Gastroesophageal sphincter (tissue), 4 donors: ENCODE data around the gene MLLT6. TPM values are rescaled to one million over a fixed set of nuclear protein-coding genes. Genes with fewer than 3 reads are reported as not detected.

Experiments
- ATAC-seq: fragments of 150-250 bp; one replicate; pipeline ENCODE4 v1.9.1; 2016; ENCODE audit warnings: mild to moderate bottlenecking, moderate library complexity
- H3K27ac ChIP-seq, 4 donors: fragments of 200-600 bp; sonication (generic) in 3 of 4; 1 replicate in 3 of 4; 2 replicates in 1 of 4; pipeline ENCODE4 v1.5.1; 2016 to 2019
- H3K27me3 ChIP-seq: fragments of 200-600 bp; sonication (generic); one replicate; pipeline ENCODE4 v1.5.1; 2019
- H3K36me3 ChIP-seq, 2 donors: fragments of 200-600 bp; sonication (generic); one replicate each; pipeline ENCODE4 v1.5.1; 2019; ENCODE audit warnings: control low read depth in 1 of 2
- H3K4me1 ChIP-seq, 3 donors: fragments of 200-600 bp; sonication (generic); 1 replicate in 2 of 3; 2 replicates in 1 of 3; pipeline ENCODE4 v1.5.1; 2016 to 2019; ENCODE audit warnings: control low read depth in 2 of 3
- H3K4me3 ChIP-seq, 2 donors: fragments of 200-600 bp; sonication (generic); one replicate each; pipeline ENCODE4 v1.5.1; 2019; ENCODE audit warnings: mild to moderate bottlenecking in 1 of 2, moderate library complexity in 1 of 2
- H3K9me3 ChIP-seq, 3 donors: fragments of 200-600 bp; sonication (generic); one replicate each; pipeline ENCODE4 v1.5.1; 2017 to 2019; ENCODE audit warnings: control low read depth in 2 of 3
- CTCF ChIP-seq, 4 experiments: fragments of 200-600 bp in 2 of 4; fragments of 450-650 bp in 2 of 4; sonication (generic) in 1 of 4; IDR thresholded peaks; one replicate each; pipeline ENCODE4 v1.5.1; 2017 to 2019; ENCODE audit warnings: antibody characterized with exemption in 4 of 4, mild to moderate bottlenecking in 2 of 4, moderate library complexity in 2 of 4
- EP300 ChIP-seq: sonication (generic); formaldehyde crosslinking; IDR thresholded peaks from one replicate; pipeline ENCODE4 v1.6.1; 2017; ENCODE audit warnings: antibody characterized with exemption, mild to moderate bottlenecking
- POLR2A ChIP-seq, 2 donors: fragments of 450-650 bp; IDR thresholded peaks; one replicate each; pipeline ENCODE4 v1.6.1; 2017; ENCODE audit warnings: antibody characterized with exemption in 2 of 2, mild to moderate bottlenecking in 2 of 2, moderate library complexity in 1 of 2
- POLR2AphosphoS5 ChIP-seq: sonication (generic); formaldehyde crosslinking; IDR thresholded peaks from one replicate; pipeline ENCODE4 v1.6.1; 2017; ENCODE audit warnings: antibody characterized with exemption
- WGBS, 2 donors: methylation state at CpG; one replicate each; pipeline ENCODE4 v1.1.5; 2018; ENCODE audit warnings: low coverage in 1 of 2; 5-methylcytosine and 5-hydroxymethylcytosine counted together
- total RNA-seq, 4 donors: library from RNA; depleted of rRNA; stranded (reverse); fragments of >200 nt; gene quantifications; one replicate each; pipeline ENCODE4 v1.1.0, GENCODE V29; 2016

MLLT6 gene
- total RNA-seq, 4 donors from 2014 or later: 55.6 to 101 (median 77.9) TPM

DNA sequence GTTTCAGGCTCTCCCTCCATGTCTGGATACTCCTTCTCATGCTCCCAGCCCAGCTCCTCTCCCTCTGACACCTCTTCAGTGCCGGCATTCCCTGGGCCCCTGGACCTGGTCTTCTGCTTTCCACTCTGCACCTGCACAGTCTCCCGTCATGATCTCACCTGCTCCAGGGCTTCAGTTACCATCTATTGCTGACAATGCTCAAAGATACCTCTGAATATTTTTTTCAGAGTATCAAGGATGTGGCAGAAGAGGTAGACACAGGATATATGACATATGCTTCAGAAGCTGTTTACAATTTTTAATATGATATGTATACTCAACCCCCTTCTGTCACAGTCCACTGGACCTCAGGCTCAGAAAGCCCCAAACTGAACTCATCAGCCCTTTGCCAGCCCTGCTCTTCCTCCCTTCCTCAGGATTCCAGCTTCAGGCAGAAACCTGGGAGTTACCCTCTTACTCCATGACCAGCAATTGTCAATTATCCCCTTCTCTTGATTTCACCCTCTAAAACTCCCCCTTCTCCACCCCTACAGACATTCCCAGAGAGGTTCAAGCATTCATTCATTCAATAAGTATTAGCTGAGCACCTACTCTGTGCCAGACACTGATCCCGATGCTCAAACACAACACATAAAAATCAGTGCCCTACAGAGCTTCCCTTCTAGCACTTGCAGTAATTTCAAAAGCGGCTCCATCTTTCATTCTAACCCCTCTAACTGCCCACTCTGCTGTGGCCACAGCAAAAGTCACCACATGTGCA is 7.8 kb upstream of the MLLT6 start:
- Histone ChIP-seq H3K4me1 (peaks cover 0 to 36% (median 16%) of the 10 kb centered on the region in 3 donors), H3K27me3 (no peaks in the 10 kb centered on the region), H3K36me3 (no peaks in the 10 kb centered on the region), H3K4me3 (no peak overlapping the region), H3K27ac (no peak overlapping the region), H3K9me3 (no peaks in the 10 kb centered on the region)
- TF ChIP-seq EP300 (no peak), POLR2A (IDR thresholded peaks at IDR 0.05) (no peak), POLR2AphosphoS5 (no peak), CTCF (IDR thresholded peaks at IDR 0.05) (no peak)
- ATAC-seq: no peak
- 81 to 84% methylated on average over 4 of the region's 4 CpGs for WGBS, 2 donors

- TF ChIP-seq CTCF (IDR thresholded peaks at IDR 0.05) (no peak), POLR2A (IDR thresholded peaks at IDR 0.05) (no peak), POLR2AphosphoS5 (no peak), EP300 (no peak)
- Histone ChIP-seq H3K36me3 (no peaks in the 10 kb centered on the region), H3K9me3 (no peaks in the 10 kb centered on the region), H3K27ac (no peak overlapping the region), H3K27me3 (no peaks in the 10 kb centered on the region), H3K4me3 (no peak overlapping the region), H3K4me1 (peaks cover 0 to 38% (median 12%) of the 10 kb centered on the region in 3 donors)
- ATAC-seq: no peak
- WGBS, 2 donors: 86 to 90% methylated on average over 3 to 4 of the region's 5 CpGs
Measured at GRCh38 chr17:38698760-38699159, 6.3 kb upstream of the MLLT6 start.

- WGBS, 2 donors: 0% methylated on average over 1 to 5 of the region's 25 CpGs
- no peak for ATAC-seq
- Histone ChIP-seq H3K9me3 (no peaks in the 10 kb centered on the region), H3K36me3 (no peaks in the 10 kb centered on the region), H3K27ac (peak overlapping the region; percentile 70 to 97 (median 90)), H3K4me1 (peaks cover 0 to 38% (median 5%) of the 10 kb centered on the region in 3 donors), H3K27me3 (no peaks in the 10 kb centered on the region), H3K4me3 (peak overlapping the region; percentile 75 to 78)
- TF ChIP-seq POLR2AphosphoS5 (no peak), POLR2A (IDR thresholded peaks at IDR 0.05) (no peak), CTCF (IDR thresholded peaks at IDR 0.05) (peak in 1 of 4 experiments; percentile 13), EP300 (no peak)
Measured at GRCh38 chr17:38701504-38702165, 3.4 kb upstream of the MLLT6 start.

GRCh38 chr17:38702166-38702915 is 2.7 kb upstream of the MLLT6 start:
- peaks cover 0 to 45% (median 12%) of the 10 kb centered on the region in 3 donors for H3K4me1 ChIP-seq
- H3K27ac ChIP-seq: peak overlapping the region; percentile 85 to 97 (median 96)
- peak; percentile 85 for TF ChIP-seq POLR2AphosphoS5
- peak; percentile 71 to 82 for TF ChIP-seq POLR2A (IDR thresholded peaks at IDR 0.05)
- TF ChIP-seq CTCF (IDR thresholded peaks at IDR 0.05): no peak
- WGBS, 2 donors: 0 to 1% methylated on average over 17 to 20 of the region's 81 CpGs
- peak overlapping the region; percentile 75 to 78 for H3K4me3 ChIP-seq
- peaks cover 0 to 1% of the 10 kb centered on the region in 2 donors for H3K36me3 ChIP-seq
- no peaks in the 10 kb centered on the region for H3K27me3 ChIP-seq
- H3K9me3 ChIP-seq: no peaks in the 10 kb centered on the region
- ATAC-seq: peak; percentile 81
